Mucosa of stomach (tissue), 1 donor: Measurements from ENCODE around the gene ANKRD45.

Experiments
- H3K27me3 ChIP-seq: one replicate; pipeline ENCODE4 v1.7.0; 2013; ENCODE audit warnings: mild to moderate bottlenecking, low read length; ENCODE audit not compliant: control insufficient read depth, insufficient read depth
- H3K36me3 ChIP-seq: one replicate; pipeline ENCODE4 v1.7.0; 2013; ENCODE audit warnings: low read length; ENCODE audit not compliant: control insufficient read depth, insufficient read depth
- H3K4me1 ChIP-seq: one replicate; pipeline ENCODE4 v1.7.0; 2013; ENCODE audit warnings: mild to moderate bottlenecking, low read length; ENCODE audit not compliant: control insufficient read depth, insufficient read depth
- H3K4me3 ChIP-seq: one replicate; pipeline ENCODE4 v1.7.0; 2013; ENCODE audit warnings: low read length
- H3K9ac ChIP-seq: one replicate; pipeline ENCODE4 v1.7.0; 2013; ENCODE audit warnings: mild to moderate bottlenecking, low read length, moderate library complexity
- H3K9me3 ChIP-seq: one replicate; pipeline ENCODE4 v1.7.0; 2013; ENCODE audit warnings: mild to moderate bottlenecking, low read length, moderate library complexity; ENCODE audit not compliant: control insufficient read depth
- donor health status: Pancreatic carcinoma.

The ANKRD45 gene

DNA sequence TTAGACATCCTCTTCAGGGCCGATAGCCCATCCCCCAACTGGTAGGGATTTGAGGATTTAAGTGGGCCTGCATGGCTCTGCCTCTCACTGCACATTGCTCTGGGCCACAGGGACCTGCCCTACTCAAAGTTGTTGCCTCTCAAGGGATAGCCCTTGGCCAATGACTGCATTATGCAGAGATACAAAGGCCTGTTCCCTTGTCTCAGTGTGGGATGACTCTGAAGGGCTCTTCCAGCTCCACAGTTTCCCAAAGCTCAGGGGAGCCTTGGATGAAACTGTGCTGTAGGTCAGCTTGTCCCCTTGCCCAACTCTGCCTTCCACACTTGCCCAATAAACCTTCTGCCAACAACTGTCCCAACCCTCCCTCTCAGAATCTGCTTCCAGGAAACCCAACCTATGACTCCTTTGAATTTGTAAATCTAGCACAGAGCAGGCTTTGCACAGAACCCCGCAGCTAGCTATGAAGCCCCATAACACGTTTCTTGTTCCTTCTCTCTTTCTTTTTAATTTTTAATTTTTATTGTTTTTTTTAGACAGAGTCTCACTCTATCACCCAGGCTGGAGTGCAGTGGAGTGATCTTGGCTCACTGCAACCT, 109.3 kb downstream of the ANKRD45 start:
- H3K4me1 ChIP-seq, result no peaks in the 10 kb centered on the region
- H3K9ac ChIP-seq, result no peak overlapping the region
- no peak overlapping the region for H3K4me3 ChIP-seq
- no peaks in the 10 kb centered on the region for H3K9me3 ChIP-seq
- no peaks in the 10 kb centered on the region for H3K36me3 ChIP-seq
- H3K27me3 ChIP-seq, result no peaks in the 10 kb centered on the region
